OCI-LY7 (cell line): ENCODE data around the gene TSHZ2. TPM values are rescaled to one million over a fixed set of nuclear protein-coding genes. Genes with fewer than 3 reads are reported as not detected.
A peak's percentile ranks its signal among the peaks of the same experiment; 100 is the strongest.

Experiments
- BruUV-seq: library from RNA; stranded (reverse); fragments of 400-500 nt; replicated peaks from 2 replicates; lab custom pipeline; 2021; lab: Mats Ljungman, UMichigan
- CTCF ChIA-PET: fragments of 300-600 bp; sonication (Branson Sonifier 250); formaldehyde crosslinking; loops from one replicate; lab custom pipeline; 2022; ENCODE audit warnings: antibody characterized with exemption; ENCODE audit not compliant: unreplicated experiment; lab: Charles Lee
- POLR2A ChIA-PET: fragments of 300-600 bp; sonication (Branson Sonifier 250); formaldehyde crosslinking; loops from one replicate; lab custom pipeline; 2022; ENCODE audit warnings: antibody characterized with exemption; lab: Charles Lee
- DNase-seq: peaks from one replicate; pipeline ENCODE4 v3.0.0-alpha.2; 2015; ENCODE audit warnings: low spot score
- H2AFZ ChIP-seq: fragments of 200-600 bp; sonication (generic), shearing (Covaris generic); 2 replicates; pipeline ENCODE4 v1.6.1; 2014; ENCODE audit warnings: mild to moderate bottlenecking, antibody characterized with exemption, low read length, moderate library complexity
- H3K27ac ChIP-seq: fragments of 200-600 bp; sonication (generic); 2 replicates; pipeline ENCODE4 v1.5.1; 2014; ENCODE audit warnings: mixed run types, low read depth, mild to moderate bottlenecking, moderate library complexity, low read length, inconsistent platforms; ENCODE audit not compliant: poor library complexity, severe bottlenecking
- H3K36me3 ChIP-seq: fragments of 200-600 bp; sonication (generic); 2 replicates; pipeline ENCODE4 v1.6.1; 2014; ENCODE audit warnings: mild to moderate bottlenecking, antibody characterized with exemption, low read length, moderate library complexity, mixed read lengths; ENCODE audit not compliant: insufficient read depth
- H3K4me1 ChIP-seq: fragments of 200-600 bp; sonication (generic); 2 replicates; pipeline ENCODE4 v1.5.1; 2014; ENCODE audit warnings: mild to moderate bottlenecking, low read length; ENCODE audit not compliant: insufficient read depth, poor library complexity, severe bottlenecking
- H3K4me2 ChIP-seq: fragments of 200-600 bp; sonication (generic); 2 replicates; pipeline ENCODE4 v1.6.1; 2014; ENCODE audit warnings: mild to moderate bottlenecking, low read length
- H3K4me3 ChIP-seq: fragments of 200-600 bp; sonication (generic); 2 replicates; pipeline ENCODE4 v1.5.1; 2014; ENCODE audit warnings: mild to moderate bottlenecking, low read depth, low read length; ENCODE audit not compliant: poor library complexity, severe bottlenecking
- H3K79me2 ChIP-seq: fragments of 200-600 bp; sonication (generic); 2 replicates; pipeline ENCODE4 v1.6.1; 2016; ENCODE audit warnings: low read depth, mild to moderate bottlenecking, low read length, moderate library complexity, mixed read lengths; ENCODE audit not compliant: insufficient read depth
- H3K9me2 ChIP-seq: fragments of 200-600 bp; sonication (generic); 2 replicates; pipeline ENCODE4 v1.6.1; 2016; ENCODE audit warnings: mild to moderate bottlenecking, low read length, mixed read lengths; ENCODE audit not compliant: insufficient read depth
- H3K9me3 ChIP-seq: fragments of 200-600 bp; sonication (generic); 2 replicates; pipeline ENCODE4 v1.6.1; 2014; ENCODE audit warnings: mild to moderate bottlenecking, mixed run types, low read length, mixed read lengths
- H4K20me1 ChIP-seq: fragments of 200-600 bp; sonication (generic); 2 replicates; pipeline ENCODE4 v1.6.1; 2014; ENCODE audit warnings: mild to moderate bottlenecking, antibody characterized with exemption, low read length, moderate library complexity, mixed read lengths; ENCODE audit not compliant: insufficient read depth
- CTCF ChIP-seq: fragments of 200-600 bp; sonication (generic); conservative IDR thresholded peaks from 2 replicates; pipeline ENCODE4 v1.5.1; 2014; ENCODE audit warnings: mild to moderate bottlenecking, antibody characterized with exemption, low read length, moderate library complexity, mixed read lengths
- EZH2phosphoT487 ChIP-seq: fragments of 200-600 bp; sonication (generic); IDR thresholded peaks from 2 replicates; pipeline ENCODE4 v1.6.1; 2018; ENCODE audit warnings: low read depth, borderline replicate concordance, mild to moderate bottlenecking, mixed run types, antibody characterized with exemption, low read length, moderate library complexity, mixed read lengths
- intact Hi-C: fragments of 100-400 bp; cut with micrococcal nuclease; formaldehyde crosslinking; loops from one replicate; pipeline ENCODE4 v1.10.0; 2022; ENCODE audit not compliant: unreplicated experiment
- total RNA-seq, 2 experiments: library from RNA; depleted of rRNA in 1 of 2; stranded (reverse); fragments of >200 nt in 1 of 2; shearing (Covaris generic) in 1 of 2; gene quantifications; 2 replicates each; pipeline ENCODE4 v1.2.3, GENCODE V29; 2014 to 2022

Gene TSHZ2
- total RNA-seq, 2 experiments from 2014 or later: not detected

GRCh38 chr20:53100476-53100911 is 128.3 kb downstream of the TSHZ2 start:
- intact Hi-C loops: no loop called here
- ChIA-PET CTCF (no interaction called here), POLR2A (interaction anchor here (1.5 kb wide), 1 partner anchor 11 kb away, joined by 4 read pairs; no protein-coding TSS in a partner anchor)
- no peak for DNase-seq
- Histone ChIP-seq H3K4me3 (no peak overlapping the region), H3K79me2 (no peaks in the 10 kb centered on the region), H3K36me3 (no peaks in the 10 kb centered on the region), H3K4me2 (no peak overlapping the region), H3K27ac (no peak overlapping the region), H2AFZ (no peak overlapping the region), H3K9me3 (0 out of 2 replicates have a peak, but pooled peaks cover 4% of the 10 kb centered on the region), H4K20me1 (no peaks in the 10 kb centered on the region), H3K9me2 (no peaks in the 10 kb centered on the region), H3K4me1 (peaks cover 35% of the 10 kb centered on the region)
- BruUV-seq: no TSS peak
- TF ChIP-seq EZH2phosphoT487 (no peak), CTCF (no peak)

- no TSS peak for BruUV-seq
- Histone ChIP-seq H3K36me3 (no peaks in the 10 kb centered on the region), H3K4me2 (no peak overlapping the region), H3K79me2 (no peaks in the 10 kb centered on the region), H2AFZ (no peak overlapping the region), H3K9me2 (no peaks in the 10 kb centered on the region), H3K4me3 (no peak overlapping the region), H3K27ac (peak overlapping the region; percentile 72), H4K20me1 (no peaks in the 10 kb centered on the region), H3K9me3 (0 out of 2 replicates have a peak, but pooled peaks cover 4% of the 10 kb centered on the region), H3K4me1 (peaks cover 35% of the 10 kb centered on the region)
- DNase-seq: no peak
- intact Hi-C loops: no loop called here
- CTCF ChIA-PET: no interaction called here
- POLR2A ChIA-PET: interaction anchor here (0.9 to 1.6 kb wide), 3 partner anchors 21 to 36 kb away, joined by 4 to 10 read pairs (median 5); no protein-coding TSS in a partner anchor
- no peak for TF ChIP-seq EZH2phosphoT487
- TF ChIP-seq CTCF: no peak
Measured at GRCh38 chr20:53101992-53102760, 130.0 kb downstream of the TSHZ2 start.

GRCh38 chr20:53103124-53103523 is 131.0 kb downstream of the TSHZ2 start:
- Histone ChIP-seq H3K4me1 (peaks cover 35% of the 10 kb centered on the region), H3K9me3 (0 out of 2 replicates have a peak, but pooled peaks cover 4% of the 10 kb centered on the region), H3K4me3 (no peak overlapping the region), H3K27ac (peak overlapping the region; percentile 72), H3K4me2 (peak overlapping the region; percentile 55), H4K20me1 (no peaks in the 10 kb centered on the region), H3K9me2 (no peaks in the 10 kb centered on the region), H2AFZ (peak overlapping the region; percentile 63), H3K79me2 (no peaks in the 10 kb centered on the region), H3K36me3 (no peaks in the 10 kb centered on the region)
- POLR2A ChIA-PET: interaction anchor here (0.6 to 1.6 kb wide), 3 partner anchors 22 to 830 kb away, joined by 4 to 10 read pairs (median 4); no protein-coding TSS in a partner anchor
- CTCF ChIA-PET: no interaction called here
- TF ChIP-seq CTCF (no peak), EZH2phosphoT487 (no peak)
- intact Hi-C loops: no loop called here
- no TSS peak for BruUV-seq
- DNase-seq: peak; percentile 55
